SK-N-SH (cell line): ENCODE results near the gene ABCC2.
"Not testable (repeated sequence)": the region's sequence is repeated elsewhere in the genome, so short reads cannot be mapped to it uniquely, and the experiment has no call there.

Source experiments
- CTCF ChIP-seq: fragments of 200-600 bp; sonication (generic); IDR thresholded peaks from 2 replicates; pipeline ENCODE4 v1.6.1; 2017; ENCODE audit warnings: antibody characterized with exemption, mild to moderate bottlenecking, moderate library complexity
- EZH2phosphoT487 ChIP-seq: fragments of 200-600 bp; sonication (generic); IDR thresholded peaks from 2 replicates; pipeline ENCODE4 v1.6.1; 2017; ENCODE audit warnings: low read depth, mixed run types, mild to moderate bottlenecking, antibody characterized with exemption, moderate library complexity, borderline replicate concordance
- RFX5 ChIP-seq: IDR thresholded peaks from 2 replicates; pipeline ENCODE4 v1.6.1; 2012; ENCODE audit warnings: mild to moderate bottlenecking, improper control_type of control experiment, low read length
- TCF12 ChIP-seq: IDR thresholded peaks from 2 replicates; pipeline ENCODE4 v1.4.0; 2012

GRCh38 chr10:99867250-99867649, 84.8 kb downstream of the ABCC2 start:
- not testable (repeated sequence) for TF ChIP-seq CTCF, TCF12, RFX5, EZH2phosphoT487
